RKO (cell line): Measurements from ENCODE around the gene ANXA4.
"Not testable (repeated sequence)": the region's sequence is repeated elsewhere in the genome, so short reads cannot be mapped to it uniquely, and the experiment has no call there.

Source experiments
- DNase-seq: peaks from one replicate; pipeline ENCODE4 v3.0.0-alpha.2; 2016; ENCODE audit warnings: low spot score

Gene ANXA4

GRCh38 chr2:69753659-69754363, 11.9 kb downstream of the ANXA4 start:
- no peak for DNase-seq

GRCh38 chr2:69754633-69755032, 12.7 kb downstream of the ANXA4 start:
- no peak for DNase-seq

GRCh38 chr2:69755862-69756467, 14.0 kb downstream of the ANXA4 start:
- DNase-seq: peak; percentile 47

- DNase-seq: no peak
Observed at GRCh38 chr2:69762025-69762424, 20.1 kb downstream of the ANXA4 start.

GRCh38 chr2:69762513-69763494, 20.9 kb downstream of the ANXA4 start:
- DNase-seq: no peak

- DNase-seq: not testable (repeated sequence)
Observed at GRCh38 chr2:69763831-69764230, 21.9 kb downstream of the ANXA4 start.

GRCh38 chr2:69764286-69765095, 22.6 kb downstream of the ANXA4 start:
- no peak for DNase-seq

GRCh38 chr2:69765096-69765380, 23.1 kb downstream of the ANXA4 start:
- DNase-seq: no peak

- DNase-seq: no peak
Observed at GRCh38 chr2:69766014-69766413, 24.1 kb downstream of the ANXA4 start.

GRCh38 chr2:69767034-69767433, 25.1 kb downstream of the ANXA4 start:
- no peak for DNase-seq

GRCh38 chr2:69768235-69768634, 26.3 kb downstream of the ANXA4 start:
- no peak for DNase-seq

- DNase-seq: no peak
Observed at GRCh38 chr2:69768789-69769188, 26.9 kb downstream of the ANXA4 start.

GRCh38 chr2:69769272-69769671, 27.3 kb downstream of the ANXA4 start:
- DNase-seq: no peak

GRCh38 chr2:69770193-69770702, 28.3 kb downstream of the ANXA4 start:
- DNase-seq: peak; percentile 80

GRCh38 chr2:69770747-69771146, 28.8 kb downstream of the ANXA4 start:
- no peak for DNase-seq

GRCh38 chr2:69771461-69771860, 29.5 kb downstream of the ANXA4 start:
- DNase-seq: no peak

- DNase-seq: no peak
Observed at GRCh38 chr2:69773206-69773605, 31.3 kb downstream of the ANXA4 start.

- not testable (repeated sequence) for DNase-seq
Observed at GRCh38 chr2:69774258-69774983, 32.5 kb downstream of the ANXA4 start.

GRCh38 chr2:69774984-69775982, 33.3 kb downstream of the ANXA4 start:
- no peak for DNase-seq
